Embryonic facial prominence (tissue), 1 donor: ENCODE results near the gene RASEF.
"Not testable (repeated sequence)": the region's sequence is repeated elsewhere in the genome, so short reads cannot be mapped to it uniquely, and the experiment has no call there.

ENCODE experiments used
- DNase-seq: peaks from one replicate; pipeline ENCODE4 v3.0.0-alpha.2; 2016; ENCODE audit errors: extremely low spot score

The RASEF gene

GRCh38 chr9:82970359-82970758, 92.6 kb downstream of the RASEF start:
- no peak for DNase-seq

- no peak for DNase-seq
Observed at GRCh38 chr9:82969291-82969690, 93.7 kb downstream of the RASEF start.

GRCh38 chr9:82968816-82969215, 94.1 kb downstream of the RASEF start:
- DNase-seq: no peak

GRCh38 chr9:82968388-82968787, 94.6 kb downstream of the RASEF start:
- no peak for DNase-seq

GRCh38 chr9:82961504-82962125, 101.3 kb downstream of the RASEF start:
- DNase-seq: peak; percentile 83

GRCh38 chr9:82957529-82958379, 105.2 kb downstream of the RASEF start:
- no peak for DNase-seq

- DNase-seq: no peak
Observed at GRCh38 chr9:82949203-82949602, 113.7 kb downstream of the RASEF start.

- DNase-seq: no peak
Observed at GRCh38 chr9:82940376-82940775, 122.6 kb downstream of the RASEF start.

- DNase-seq: no peak
Observed at GRCh38 chr9:82939451-82939850, 123.5 kb downstream of the RASEF start.

GRCh38 chr9:82938426-82939218, 124.3 kb downstream of the RASEF start:
- DNase-seq: no peak

- not testable (repeated sequence) for DNase-seq
Observed at GRCh38 chr9:82936561-82936960, 126.4 kb downstream of the RASEF start.

- DNase-seq: no peak
Observed at GRCh38 chr9:82934949-82935348, 128.0 kb downstream of the RASEF start.

- DNase-seq: not testable (repeated sequence)
Observed at GRCh38 chr9:82934025-82934424, 128.9 kb downstream of the RASEF start.

GRCh38 chr9:82930116-82930515, 132.8 kb downstream of the RASEF start:
- DNase-seq: no peak
